ENCODE measurements around the gene PPP2R5C.

GRCh38 chr14:101881426-101881825 lies 119.9 kb downstream of the PPP2R5C start:
- TF ChIP-seq, protein P1, sequence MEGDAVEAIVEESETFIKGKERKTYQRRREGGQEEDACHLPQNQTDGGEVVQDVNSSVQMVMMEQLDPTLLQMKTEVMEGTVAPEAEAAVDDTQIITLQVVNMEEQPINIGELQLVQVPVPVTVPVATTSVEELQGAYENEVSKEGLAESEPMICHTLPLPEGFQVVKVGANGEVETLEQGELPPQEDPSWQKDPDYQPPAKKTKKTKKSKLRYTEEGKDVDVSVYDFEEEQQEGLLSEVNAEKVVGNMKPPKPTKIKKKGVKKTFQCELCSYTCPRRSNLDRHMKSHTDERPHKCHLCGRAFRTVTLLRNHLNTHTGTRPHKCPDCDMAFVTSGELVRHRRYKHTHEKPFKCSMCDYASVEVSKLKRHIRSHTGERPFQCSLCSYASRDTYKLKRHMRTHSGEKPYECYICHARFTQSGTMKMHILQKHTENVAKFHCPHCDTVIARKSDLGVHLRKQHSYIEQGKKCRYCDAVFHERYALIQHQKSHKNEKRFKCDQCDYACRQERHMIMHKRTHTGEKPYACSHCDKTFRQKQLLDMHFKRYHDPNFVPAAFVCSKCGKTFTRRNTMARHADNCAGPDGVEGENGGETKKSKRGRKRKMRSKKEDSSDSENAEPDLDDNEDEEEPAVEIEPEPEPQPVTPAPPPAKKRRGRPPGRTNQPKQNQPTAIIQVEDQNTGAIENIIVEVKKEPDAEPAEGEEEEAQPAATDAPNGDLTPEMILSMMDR (IDR thresholded peaks at IDR 0.05; ENCODE audit: low read depth, low read length, poor library complexity, severe bottlenecking) = no peak
- no peak for TF ChIP-seq EZH2phosphoT487 (IDR thresholded peaks at IDR 0.05; ENCODE audit: borderline replicate concordance, low read length)

All from DOHH2 (cell line).